K562 (cell line): Measurements from ENCODE around the gene ATAD3C. TPM values are rescaled to one million over a fixed set of nuclear protein-coding genes. Genes with fewer than 3 reads are reported as not detected.
"Not testable (repeated sequence)": the region's sequence is repeated elsewhere in the genome, so short reads cannot be mapped to it uniquely, and the experiment has no call there.

Experiments used
- ATAC-seq: fragments of 200-7000 bp; cut with Tn5 transposase; 3 replicates; pipeline ENCODE4 v1.9.1; 2020; ENCODE audit warnings: moderate library complexity
- BruUV-seq: library from RNA; stranded (reverse); fragments of 400-500 nt; replicated peaks from 2 replicates; lab custom pipeline; 2021; lab: Mats Ljungman, UMichigan
- CTCF ChIA-PET: fragments of 300-600 bp; formaldehyde crosslinking; extraction: SDS; loops from one replicate; lab custom pipeline; 2021; ENCODE audit warnings: low intra/inter-chr PET ratio; lab: Yijun Ruan, JAX
- POLR2A ChIA-PET: fragments of 300-600, 350-650 bp; sonication (Branson Sonifier 250); formaldehyde crosslinking; extraction: SDS; loops from one replicate; lab custom pipeline; 2021; ENCODE audit warnings: antibody characterized with exemption, inconsistent platforms; lab: Yijun Ruan, JAX
- DNase-seq, 4 experiments: peaks; one replicate each; pipeline versions ENCODE4 v3.0.0 to v3.0.0-alpha.2; 2011 to 2018; ENCODE audit warnings: low spot score in 3 of 4, mixed read lengths in 3 of 4; ENCODE audit errors: extremely low read depth in 1 of 4
- FAIRE-seq: peaks from 2 replicates; lab custom pipeline; 2011; peaks lifted over from hg19 to GRCh38; lab: Jason Lieb, UNC
- H2AFZ ChIP-seq: 2 replicates; pipeline ENCODE4 v1.6.0; 2011; ENCODE audit warnings: low read depth, low read length, control low read depth, inconsistent platforms
- H3K27ac ChIP-seq: fragments of 200-600 bp; 3 replicates; pipeline ENCODE4 v1.8.0; 2011; ENCODE audit warnings: low read depth, mild to moderate bottlenecking, control low read depth, inconsistent platforms, low read length, moderate library complexity, mixed read lengths; ENCODE audit errors: extremely low read depth
- H3K27me3 ChIP-seq, 2 experiments: fragments of 300-600 bp in 1 of 2; 2 replicates in 1 of 2; 3 replicates in 1 of 2; pipeline versions ENCODE4 v1.6.0 to v1.8.0; 2011; ENCODE audit warnings: inconsistent platforms in 2 of 2, low read length in 2 of 2, mild to moderate bottlenecking in 1 of 2, mixed read lengths in 1 of 2, moderate library complexity in 1 of 2; ENCODE audit not compliant: control insufficient read depth in 2 of 2, insufficient read depth in 2 of 2
- H3K36me3 ChIP-seq: fragments of 300-600 bp; 3 replicates; pipeline ENCODE4 v1.8.0; 2011; ENCODE audit warnings: mild to moderate bottlenecking, low read length, inconsistent platforms; ENCODE audit not compliant: control insufficient read depth, insufficient read depth
- H3K4me1 ChIP-seq, 2 experiments: fragments of 200-600 bp in 1 of 2; replicated peaks in 1 of 2; 2 replicates in 1 of 2; 3 replicates in 1 of 2; pipeline versions ENCODE4 v1.5.1 to v1.8.0; 2011; ENCODE audit warnings: inconsistent platforms in 2 of 2, low read length in 2 of 2, mild to moderate bottlenecking in 1 of 2, mixed read lengths in 1 of 2, moderate library complexity in 1 of 2; ENCODE audit not compliant: control insufficient read depth in 2 of 2, insufficient read depth in 2 of 2
- H3K4me2 ChIP-seq: 2 replicates; pipeline ENCODE4 v1.6.1; 2011; ENCODE audit warnings: low read length, control low read depth, inconsistent platforms, mixed read lengths; ENCODE audit not compliant: insufficient read depth
- H3K4me3 ChIP-seq: fragments of 200-600 bp; sonication (generic), shearing (Covaris generic); 2 replicates; pipeline ENCODE4 v1.5.1; 2016; ENCODE audit warnings: control low read depth, inconsistent platforms
- H3K79me2 ChIP-seq: fragments of 200-600 bp; 3 replicates; pipeline ENCODE4 v1.8.0; 2011; ENCODE audit warnings: low read length, inconsistent platforms; ENCODE audit not compliant: control insufficient read depth, insufficient read depth
- H3K9ac ChIP-seq, 2 experiments: 2 replicates each; pipeline versions ENCODE4 v1.6.0 to v1.6.1; 2011; ENCODE audit warnings: low read depth in 2 of 2, low read length in 2 of 2, control low read depth in 1 of 2, inconsistent platforms in 1 of 2, mild to moderate bottlenecking in 1 of 2, mixed read lengths in 1 of 2; ENCODE audit not compliant: insufficient read depth in 1 of 2
- H3K9me1 ChIP-seq: one replicate; pipeline ENCODE4 v1.6.0; 2011; ENCODE audit warnings: inconsistent platforms, mild to moderate bottlenecking, low read length, moderate library complexity; ENCODE audit not compliant: control insufficient read depth, insufficient read depth
- H3K9me3 ChIP-seq: replicated peaks from 2 replicates; pipeline ENCODE4 v1.5.1; 2011; ENCODE audit warnings: low read depth, low read length, inconsistent platforms; ENCODE audit not compliant: control insufficient read depth, insufficient read depth
- H4K20me1 ChIP-seq: replicated peaks from 2 replicates; pipeline ENCODE4 v1.6.1; 2011; ENCODE audit warnings: low read length, inconsistent platforms, mixed read lengths; ENCODE audit not compliant: control insufficient read depth, insufficient read depth
- BCOR ChIP-seq: fragments of 450-650 bp; IDR thresholded peaks from 2 replicates; pipeline ENCODE4 v1.6.1; 2016
- MTF1 ChIP-seq: fragments of 250-450 bp; sonication (Bioruptor Pico); IDR thresholded peaks from 2 replicates; pipeline ENCODE4 v1.9.0; 2021; ENCODE audit warnings: moderate library complexity, mild to moderate bottlenecking, inconsistent platforms, borderline replicate concordance
- POLR2G ChIP-seq: fragments of 200-400 bp; formaldehyde crosslinking; IDR thresholded peaks from 2 replicates; pipeline ENCODE4 v1.6.1; 2017; ENCODE audit warnings: low read depth, mild to moderate bottlenecking, antibody characterized with exemption, low read length, moderate library complexity
- TRIM28 ChIP-seq: fragments of 450-650 bp; IDR thresholded peaks from 2 replicates; pipeline ENCODE4 v1.6.1; 2017
- ZNF12 ChIP-seq: sonication (generic); formaldehyde crosslinking; IDR thresholded peaks from 2 replicates; pipeline ENCODE4 v1.4.0; 2020; ENCODE audit warnings: mild to moderate bottlenecking, missing genetic modification reagents
- WGBS: fragments of 100-300 bp; shearing (Covaris generic); methylation state at CpG from one replicate; pipeline ENCODE4 v1.1.6; 2016; ENCODE audit warnings: low coverage, mixed read lengths; ENCODE audit not compliant: insufficient coverage; ENCODE audit errors: missing lambda C conversion rate; 5-methylcytosine and 5-hydroxymethylcytosine counted together
- in situ Hi-C: fragments of 300-500 bp; cut with MboI; formaldehyde crosslinking; loops from 4 replicates; pipeline ENCODE4 v1.15.0; 2018; ENCODE audit warnings: inconsistent platforms, mixed read lengths
- intact Hi-C: fragments of 100-400 bp; cut with micrococcal nuclease; formaldehyde crosslinking; loops from 2 replicates; pipeline ENCODE4 v1.14.2; 2022
- polyA plus RNA-seq, 8 experiments: library from polyadenylated mRNA; depleted of rRNA in 4 of 8; stranded (reverse) in 5 of 8; unstranded in 3 of 8; fragments of >200 nt; fragmentation: Nextera tagmentation in 2 of 8; fragmentation: Illumina TruSeq in 1 of 8; extraction: Ambion mirVana in 2 of 8; extraction: Trizol in 1 of 8; gene quantifications; 2 replicates each; pipeline versions ENCODE4 v1.2.1 to v1.2.3, GENCODE V29; 2011 to 2014; ENCODE audit warnings: inconsistent platforms in 1 of 8, missing spikeins in 1 of 8
- total RNA-seq, 7 experiments: library from RNA; depleted of rRNA in 6 of 7; stranded (reverse); fragments of >200 nt in 6 of 7; fragmentation: Illumina TruSeq in 2 of 7; extraction: Trizol in 2 of 7; gene quantifications; 2 replicates each; pipeline versions ENCODE4 v1.2.1 to v1.2.3, GENCODE V29; 2011 to 2021; ENCODE audit warnings: low replicate concordance in 1 of 7
- TF ChIP-seq, protein P1 (sequence below), 2 experiments: fragments of 450-650 bp in 1 of 2; sonication (generic) in 1 of 2; formaldehyde crosslinking; conservative IDR thresholded peaks; 2 replicates each; pipeline versions ENCODE4 v1.4.0 to v1.8.1; 2020 to 2022; ENCODE audit warnings: mild to moderate bottlenecking in 1 of 2, missing genetic modification reagents in 1 of 2

The ATAD3C gene
- total and polyA plus RNA-seq, 9 of the 15 experiments (the other 6 are each of a cell fraction or from before 2014, with no cell fraction given): 0.03 to 0.18 TPM; not detected in 7

DNA sequence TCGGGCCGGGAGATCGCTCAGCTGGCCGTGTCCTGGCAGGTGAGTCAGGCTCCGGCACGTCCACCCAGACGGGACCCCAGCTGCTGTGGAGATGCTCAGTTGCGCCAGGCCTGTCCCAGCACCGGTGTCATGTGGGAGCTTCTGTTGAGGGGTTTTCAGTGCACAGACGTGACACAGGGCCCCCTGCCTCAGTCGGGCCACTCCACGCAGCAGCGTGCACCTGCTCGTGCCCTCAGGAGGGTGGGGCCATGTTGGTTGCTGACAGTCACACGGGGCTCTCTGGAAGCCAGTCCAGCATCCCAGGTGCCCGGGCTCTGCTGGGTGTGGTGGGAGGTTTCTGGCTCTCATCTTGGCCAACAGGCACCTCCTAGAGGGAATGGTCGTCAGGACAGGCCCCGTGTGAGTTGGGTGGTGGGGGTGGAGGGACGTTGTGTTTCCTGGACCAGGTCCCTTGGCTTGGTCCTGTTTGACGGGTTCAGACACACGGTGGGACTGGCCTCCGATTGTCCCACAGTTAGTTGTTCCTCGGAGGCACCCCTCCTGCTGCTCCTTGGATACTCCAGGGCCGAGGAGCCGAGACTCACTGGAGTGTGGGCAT is 41.2 kb downstream of the ATAD3C start:
- no peaks in the 10 kb centered on the region for H4K20me1 ChIP-seq
- in situ Hi-C loops: no loop called here
- H3K27ac ChIP-seq: no peak overlapping the region
- no peaks in the 10 kb centered on the region for H3K79me2 ChIP-seq
- H3K27me3 ChIP-seq: no peaks in the 10 kb centered on the region
- H3K4me3 ChIP-seq: no peak overlapping the region
- DNase-seq: peak in 2 of 4 experiments; percentile 8 to 9
- no peak for FAIRE-seq
- CTCF ChIA-PET: no interaction called here
- H3K9me3 ChIP-seq: peaks cover 16% of the 10 kb centered on the region
- no peak for TF ChIP-seq MTF1 (CRISPR knock-in tag)
- peak; percentile 51; the same call in 1 of the 2 replicates for TF ChIP-seq POLR2G
- H3K36me3 ChIP-seq: peaks cover 91% of the 10 kb centered on the region; the same call in 2 of the 3 replicates
- H3K9ac ChIP-seq: no peak overlapping the region
- H3K4me1 ChIP-seq: peaks cover 0 to 4% of the 10 kb centered on the region in 2 experiments; a peak in 1 of 5 replicates
- H2AFZ ChIP-seq: no peak overlapping the region
- BruUV-seq: no TSS peak
- H3K9me1 ChIP-seq: no peaks in the 10 kb centered on the region
- POLR2A ChIA-PET: interaction anchor here (0.6 to 1.5 kb wide), 2 partner anchors 8 to 14 kb away, joined by 3 to 5 read pairs; no protein-coding TSS in a partner anchor
- no peak for ATAC-seq
- intact Hi-C loops: no loop called here
- WGBS: 97% methylated on average over 16 of the region's 25 CpGs
- H3K4me2 ChIP-seq: no peak overlapping the region

- Histone ChIP-seq H3K4me3 (no peak overlapping the region), H3K4me2 (no peak overlapping the region), H3K27ac (no peak overlapping the region), H3K4me1 (peaks cover 0 to 10% of the 10 kb centered on the region in 2 experiments; a peak in 1 of 5 replicates), H3K79me2 (no peaks in the 10 kb centered on the region), H3K27me3 (no peaks in the 10 kb centered on the region), H3K9ac (no peak overlapping the region), H3K36me3 (peaks cover 91% of the 10 kb centered on the region; the same call in 2 of the 3 replicates), H3K9me1 (no peaks in the 10 kb centered on the region), H3K9me3 (peaks cover 16% of the 10 kb centered on the region), H4K20me1 (no peaks in the 10 kb centered on the region), H2AFZ (no peak overlapping the region)
- intact Hi-C loops: no loop called here
- ChIA-PET POLR2A (interaction anchor here (0.8 to 1.5 kb wide), 2 partner anchors 13 to 95 kb away, joined by 4 to 5 read pairs; no protein-coding TSS in a partner anchor), CTCF (no interaction called here)
- in situ Hi-C loops: no loop called here
- TF ChIP-seq ZNF12 (peak; percentile 100), TRIM28 (0 out of 2 replicates have a peak, but pooled peaks have one; percentile 53), BCOR (peak; percentile 45; the same call in 1 of the 2 replicates)
- TF ChIP-seq, protein P1, sequence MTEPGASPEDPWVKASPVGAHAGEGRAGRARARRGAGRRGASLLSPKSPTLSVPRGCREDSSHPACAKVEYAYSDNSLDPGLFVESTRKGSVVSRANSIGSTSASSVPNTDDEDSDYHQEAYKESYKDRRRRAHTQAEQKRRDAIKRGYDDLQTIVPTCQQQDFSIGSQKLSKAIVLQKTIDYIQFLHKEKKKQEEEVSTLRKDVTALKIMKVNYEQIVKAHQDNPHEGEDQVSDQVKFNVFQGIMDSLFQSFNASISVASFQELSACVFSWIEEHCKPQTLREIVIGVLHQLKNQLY (CRISPR knock-in tag; conservative IDR thresholded peaks at IDR 0.05): no peak
- no TSS peak for BruUV-seq
- 98% methylated on average over 10 of the region's 10 CpGs for WGBS
- DNase-seq (peak in 2 of 4 experiments; percentile 3 to 5), ATAC-seq (no peak), FAIRE-seq (peak; percentile 29)
Observed at GRCh38 chr1:1491601-1492000, 42.1 kb downstream of the ATAD3C start.

DNA sequence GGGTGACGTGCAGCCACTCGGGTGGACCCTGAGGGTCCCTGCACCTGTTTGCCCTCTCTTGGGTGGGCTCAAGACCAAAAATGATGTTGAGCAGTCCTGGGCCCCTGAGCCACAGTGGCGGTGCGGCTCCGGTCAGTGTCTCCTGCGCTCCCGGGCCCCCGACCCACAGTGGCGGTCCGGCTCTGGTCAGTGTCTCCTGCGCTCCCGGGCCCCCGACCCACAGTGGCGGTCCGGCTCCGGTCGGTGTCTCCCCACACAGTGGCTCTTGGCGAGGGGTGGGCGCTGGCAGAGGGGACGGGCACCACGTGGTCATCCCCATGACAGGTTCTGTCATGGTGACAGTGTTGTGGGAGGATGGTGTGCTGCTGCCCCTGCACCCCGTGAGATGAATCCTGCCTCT is 44.8 kb downstream of the ATAD3C start:
- H3K27me3 ChIP-seq, intact Hi-C loops, H3K9ac ChIP-seq, BruUV-seq, H3K79me2 ChIP-seq, CTCF ChIA-PET, H4K20me1 ChIP-seq, FAIRE-seq, H3K27ac ChIP-seq, ATAC-seq, H3K4me3 ChIP-seq, H3K9me1 ChIP-seq, H2AFZ ChIP-seq, in situ Hi-C loops, H3K4me1 ChIP-seq, POLR2A ChIA-PET, H3K4me2 ChIP-seq: not testable (repeated sequence)
- peak in 1 of 4 experiments; percentile 2 for DNase-seq
- peaks cover 68% of the 10 kb centered on the region; the same call in 2 of the 3 replicates for H3K36me3 ChIP-seq
- H3K9me3 ChIP-seq: peaks cover 16% of the 10 kb centered on the region
- WGBS: 98% methylated on average over 15 of the region's 22 CpGs
